MM.1S (cell line): ENCODE measurements around the gene FNDC5.

Experiments used
- DNase-seq: peaks from one replicate; pipeline ENCODE4 v3.0.0-alpha.2; 2015
- H2AFZ ChIP-seq: fragments of 300-600 bp; sonication (generic); 2 replicates; pipeline ENCODE4 v1.6.0; 2016; ENCODE audit warnings: antibody characterized with exemption, low read length
- H3F3A ChIP-seq: fragments of 300-600 bp; sonication (generic); 2 replicates; pipeline ENCODE4 v1.6.1; 2016; ENCODE audit warnings: mild to moderate bottlenecking, antibody characterized with exemption, low read length, moderate library complexity, mixed read lengths; ENCODE audit not compliant: insufficient read depth
- H3K27ac ChIP-seq: fragments of 300-600 bp; sonication (generic); 2 replicates; pipeline ENCODE4 v1.5.1; 2016; ENCODE audit warnings: mild to moderate bottlenecking, low read length
- H3K27me3 ChIP-seq: fragments of 300-600 bp; sonication (generic); replicated peaks from 2 replicates; pipeline ENCODE4 v1.6.0; 2016; ENCODE audit warnings: low read length; ENCODE audit not compliant: insufficient read depth
- H3K36me3 ChIP-seq: fragments of 300-600 bp; sonication (generic); replicated peaks from 2 replicates; pipeline ENCODE4 v1.6.1; 2016; ENCODE audit warnings: mild to moderate bottlenecking, low read length, mixed read lengths; ENCODE audit not compliant: insufficient read depth
- H3K4me1 ChIP-seq: fragments of 300-600 bp; sonication (generic); 2 replicates; pipeline ENCODE4 v1.6.1; 2016; ENCODE audit warnings: low read length, mixed read lengths
- H3K4me2 ChIP-seq: fragments of 300-600 bp; sonication (generic); 2 replicates; pipeline ENCODE4 v1.6.0; 2016; ENCODE audit warnings: low read depth, low read length
- H3K4me3 ChIP-seq: fragments of 300-600 bp; sonication (generic); 2 replicates; pipeline ENCODE4 v1.5.1; 2016; ENCODE audit warnings: low read length, mixed read lengths
- H3K79me2 ChIP-seq: fragments of 300-600 bp; sonication (generic); 2 replicates; pipeline ENCODE4 v1.6.1; 2016; ENCODE audit warnings: mixed run types, low read length, mixed read lengths
- H3K9ac ChIP-seq: fragments of 300-600 bp; sonication (generic); 2 replicates; pipeline ENCODE4 v1.6.1; 2016; ENCODE audit warnings: low read length, mixed read lengths
- H3K9me2 ChIP-seq: fragments of 300-600 bp; sonication (generic); replicated peaks from 2 replicates; pipeline ENCODE4 v1.6.1; 2016; ENCODE audit warnings: mild to moderate bottlenecking, low read length, mixed read lengths; ENCODE audit not compliant: insufficient read depth
- H3K9me3 ChIP-seq: fragments of 300-600 bp; sonication (generic); replicated peaks from 2 replicates; pipeline ENCODE4 v1.6.1; 2016; ENCODE audit warnings: mild to moderate bottlenecking, low read length, mixed read lengths; ENCODE audit not compliant: insufficient read depth
- H4K20me1 ChIP-seq: fragments of 300-600 bp; sonication (generic); 2 replicates; pipeline ENCODE4 v1.6.1; 2016; ENCODE audit warnings: mild to moderate bottlenecking, low read length, moderate library complexity, mixed read lengths; ENCODE audit not compliant: insufficient read depth
- CTCF ChIP-seq: fragments of 300-600 bp; sonication (generic); IDR thresholded peaks from 2 replicates; pipeline ENCODE4 v1.5.1; 2016; ENCODE audit warnings: antibody characterized with exemption, low read length, mixed read lengths
- EZH2 ChIP-seq: fragments of 300-600 bp; sonication (generic); optimal IDR thresholded peaks from 2 replicates; pipeline ENCODE3; 2017; ENCODE audit warnings: low read depth, mild to moderate bottlenecking, antibody characterized with exemption, low read length, mixed read lengths
- EZH2phosphoT487 ChIP-seq: fragments of 300-600 bp; sonication (generic); IDR thresholded peaks from 2 replicates; pipeline ENCODE4 v1.6.1; 2018; ENCODE audit warnings: antibody characterized with exemption, low read length

The FNDC5 gene

GRCh38 chr1:32884726-32885125, 14.0 kb upstream of the FNDC5 start:
- H3K4me2 ChIP-seq, result no peak overlapping the region
- H3K4me3 ChIP-seq, result no peak overlapping the region
- DNase-seq, result no peak

GRCh38 chr1:32884032-32884372, 13.3 kb upstream of the FNDC5 start:
- TF ChIP-seq CTCF (no peak), EZH2phosphoT487 (no peak), EZH2 (no peak)
- Histone ChIP-seq H3K4me2 (no peak overlapping the region), H3K9me2 (no peaks in the 10 kb centered on the region), H3K4me1 (no peaks in the 10 kb centered on the region), H3K9ac (no peak overlapping the region), H3K27me3 (peaks cover 50% of the 10 kb centered on the region), H3F3A (no peaks in the 10 kb centered on the region), H3K27ac (no peak overlapping the region), H3K9me3 (no peaks in the 10 kb centered on the region), H2AFZ (no peak overlapping the region), H4K20me1 (no peaks in the 10 kb centered on the region), H3K79me2 (no peaks in the 10 kb centered on the region), H3K36me3 (no peaks in the 10 kb centered on the region), H3K4me3 (no peak overlapping the region)
- no peak for DNase-seq

More at GRCh38 chr1:32884726-32885125, 14.0 kb upstream of the FNDC5 start:
- no peaks in the 10 kb centered on the region for H3K36me3 ChIP-seq
- no peaks in the 10 kb centered on the region for H3K4me1 ChIP-seq
- no peak overlapping the region for H2AFZ ChIP-seq
- H4K20me1 ChIP-seq, result no peaks in the 10 kb centered on the region
- H3K9me2 ChIP-seq, result no peaks in the 10 kb centered on the region
- no peak overlapping the region for H3K27ac ChIP-seq
- H3K27me3 ChIP-seq, result peaks cover 57% of the 10 kb centered on the region
- no peaks in the 10 kb centered on the region for H3K9me3 ChIP-seq
- no peaks in the 10 kb centered on the region for H3K79me2 ChIP-seq
- H3K9ac ChIP-seq, result no peak overlapping the region
- TF ChIP-seq EZH2phosphoT487, result no peak
- no peak for TF ChIP-seq CTCF
- no peak for TF ChIP-seq EZH2
- H3F3A ChIP-seq, result no peaks in the 10 kb centered on the region

- Histone ChIP-seq H3F3A (no peaks in the 10 kb centered on the region), H3K79me2 (no peaks in the 10 kb centered on the region), H3K4me2 (no peak overlapping the region), H3K9me2 (no peaks in the 10 kb centered on the region), H2AFZ (no peak overlapping the region), H3K4me3 (no peak overlapping the region), H4K20me1 (no peaks in the 10 kb centered on the region), H3K27ac (no peak overlapping the region), H3K4me1 (no peaks in the 10 kb centered on the region), H3K9ac (no peak overlapping the region), H3K36me3 (no peaks in the 10 kb centered on the region), H3K9me3 (no peaks in the 10 kb centered on the region), H3K27me3 (peaks cover 45% of the 10 kb centered on the region)
- TF ChIP-seq CTCF, result no peak
- no peak for TF ChIP-seq EZH2
- DNase-seq, result no peak
Observed at GRCh38 chr1:32883338-32884031, 12.8 kb upstream of the FNDC5 start.
